Activated CD8-positive, alpha-beta memory T cell treated with anti-CD3 and anti-CD28 coated beads, Interleukin-2, amount 50 U/mL, for 1 hour (primary cell): ENCODE measurements around the gene ATG7.
"Not testable (repeated sequence)": the region's sequence is repeated elsewhere in the genome, so short reads cannot be mapped to it uniquely, and the experiment has no call there.

Experiments used
- DNase-seq: peaks from one replicate; pipeline ENCODE4 v3.0.0-alpha.2; 2020; ENCODE audit errors: extremely low read depth

The ATG7 gene

DNA sequence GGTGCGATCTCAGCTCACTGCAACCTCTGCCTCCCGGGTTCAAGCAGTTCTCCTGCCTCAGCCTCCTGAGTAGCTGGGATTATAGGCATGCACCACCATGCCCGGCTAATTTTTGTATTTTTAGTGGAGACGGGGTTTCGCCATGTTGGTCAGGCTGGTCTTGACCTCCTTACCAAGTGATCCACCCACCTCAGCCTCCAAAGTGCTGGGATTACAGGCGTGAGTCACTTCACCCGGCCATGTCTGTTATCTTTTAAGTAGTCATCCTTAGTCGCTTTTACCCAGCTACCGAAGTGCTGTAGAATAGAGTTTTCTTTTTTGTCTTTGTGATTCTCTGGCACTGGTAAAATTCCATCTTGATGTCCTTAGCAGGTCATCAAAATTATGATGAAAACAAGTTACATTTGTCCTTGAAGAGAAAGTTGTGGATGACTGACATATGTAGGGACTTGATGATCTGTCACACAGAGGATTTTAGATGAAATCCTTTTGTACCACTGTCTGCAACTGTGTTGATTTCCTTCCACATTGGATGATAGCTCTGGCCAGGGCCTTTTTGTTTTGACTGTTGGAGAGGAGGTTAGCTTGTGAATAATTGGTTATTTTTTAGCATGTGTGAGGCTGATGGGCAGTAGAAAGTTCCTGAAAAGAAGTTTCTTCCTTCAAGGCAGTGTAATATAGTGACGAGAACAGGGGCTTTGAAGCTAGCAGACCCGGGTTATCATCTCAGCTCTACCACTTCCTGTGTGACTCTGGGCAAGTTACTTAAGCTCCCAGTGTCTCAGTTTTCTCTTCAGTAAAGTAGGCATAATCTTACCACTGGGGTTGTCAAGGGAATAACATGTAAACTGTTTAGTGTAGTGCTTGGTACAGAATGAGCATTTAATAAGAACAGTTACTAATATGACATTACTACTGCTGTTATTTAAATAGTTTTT, 18.8 kb downstream of the ATG7 start:
- peak; percentile 25 for DNase-seq

DNA sequence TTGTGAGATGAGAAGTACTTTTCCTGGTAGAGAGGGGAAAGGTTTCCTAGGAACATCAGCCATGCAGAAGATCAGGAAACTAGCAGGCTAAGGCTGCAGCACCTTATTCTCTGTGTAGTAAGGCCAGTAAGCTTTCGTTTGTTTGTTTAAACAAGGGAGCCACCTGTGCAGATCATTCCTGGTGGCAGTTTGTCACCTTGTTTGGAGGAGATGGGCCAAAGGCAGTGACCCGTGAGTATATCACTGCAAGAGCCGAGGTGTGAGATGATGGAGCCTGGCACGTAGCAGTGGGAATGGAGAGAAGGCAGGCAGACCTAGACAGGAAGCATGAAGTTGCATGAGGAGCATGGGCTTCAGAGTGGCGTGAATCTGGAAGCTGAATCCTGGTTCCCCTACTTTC, 19.6 kb downstream of the ATG7 start:
- no peak for DNase-seq

DNA sequence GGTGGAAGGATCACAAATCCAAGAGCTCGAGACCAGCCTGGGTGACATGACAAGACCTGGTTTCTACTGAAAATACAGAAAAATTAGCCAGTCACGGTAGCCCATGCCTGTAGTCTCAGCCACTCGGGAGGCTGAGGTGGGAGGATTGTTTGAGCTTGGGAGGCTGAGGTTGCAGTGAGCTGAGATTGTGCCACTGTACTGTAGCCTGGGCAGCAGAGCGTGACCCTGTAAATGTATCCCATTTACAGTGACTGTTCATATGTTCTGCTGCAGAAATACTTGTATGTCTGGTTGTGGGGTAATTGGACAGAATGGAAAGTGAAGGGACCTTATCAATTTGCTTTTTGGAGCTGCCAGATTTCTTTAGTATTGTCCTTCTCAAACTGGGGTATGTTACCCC, 24.9 kb downstream of the ATG7 start:
- DNase-seq, result no peak

DNA sequence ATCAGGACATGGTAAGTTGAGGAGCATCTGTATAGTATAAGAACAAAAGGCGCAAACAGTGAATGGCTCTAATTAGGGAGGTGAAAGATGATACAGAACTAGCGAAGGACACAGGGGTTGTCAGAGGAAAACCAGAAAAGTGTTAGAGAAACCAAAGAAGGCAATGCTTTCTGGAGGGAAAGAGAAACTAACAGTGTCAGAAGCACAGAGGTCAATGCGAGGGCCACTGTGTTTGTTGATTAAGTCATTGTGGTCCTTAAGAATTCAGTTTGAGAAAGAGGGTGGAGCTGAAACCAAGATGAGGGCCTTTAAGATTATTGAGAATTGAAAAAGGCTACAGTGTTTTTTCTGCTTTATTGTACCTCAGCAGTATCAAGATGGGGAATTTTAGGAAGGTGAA, 28.8 kb downstream of the ATG7 start:
- no peak for DNase-seq

GRCh38 chr3:11302444-11302843, 30.2 kb downstream of the ATG7 start:
- no peak for DNase-seq

- DNase-seq, result no peak
Measured at GRCh38 chr3:11304175-11304574, 32.0 kb downstream of the ATG7 start.

DNA sequence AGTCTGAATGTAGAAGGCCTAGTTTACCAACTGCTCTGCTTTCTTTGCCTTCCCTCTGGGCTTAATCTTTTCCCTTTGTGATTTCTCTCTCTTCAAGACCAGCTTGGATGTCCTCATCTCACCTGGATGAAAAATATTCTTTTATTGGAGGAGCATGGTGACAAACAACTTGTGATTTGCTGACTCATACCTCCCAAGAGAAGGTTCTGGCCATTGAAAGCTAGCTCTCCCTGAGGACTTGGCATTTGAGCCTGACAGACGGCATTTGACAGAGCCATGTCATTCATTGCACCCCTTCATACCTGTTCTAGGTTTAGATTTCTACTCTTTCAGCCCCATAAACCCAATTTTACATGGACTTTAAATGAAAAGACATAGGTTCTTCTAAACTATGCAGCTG, 33.3 kb downstream of the ATG7 start:
- DNase-seq, result no peak

- DNase-seq, result peak; percentile 10
Measured at GRCh38 chr3:11306817-11307589, 34.8 kb downstream of the ATG7 start.

DNA sequence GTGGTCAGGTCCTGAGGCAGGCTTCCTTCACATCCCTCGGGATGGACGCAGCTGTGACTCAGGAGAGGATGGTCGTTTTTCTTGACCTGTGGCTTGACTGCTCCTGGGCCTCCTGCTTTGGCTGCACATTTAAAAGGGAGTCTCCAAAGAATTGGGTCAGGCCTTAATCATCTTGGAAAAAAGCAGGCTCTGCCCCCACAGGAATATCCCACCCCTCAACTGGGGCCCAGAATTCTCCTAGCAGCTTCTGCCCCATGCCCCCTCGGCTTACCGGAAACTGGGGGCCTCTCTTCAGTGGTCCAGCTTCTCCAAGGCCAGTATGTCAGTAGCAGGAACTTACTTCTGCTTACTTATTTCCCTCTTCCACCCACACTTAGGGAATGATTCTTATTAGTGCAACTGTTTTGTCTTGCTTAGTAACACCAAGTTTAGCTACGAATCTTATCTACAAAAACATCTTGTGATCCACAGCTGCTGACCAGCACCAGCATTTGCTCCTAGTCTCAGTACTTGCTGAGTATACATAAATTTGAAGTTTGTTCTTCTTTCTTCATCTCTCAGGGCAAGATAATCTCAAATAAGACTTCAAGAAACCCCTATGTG, 35.7 kb downstream of the ATG7 start:
- DNase-seq, result no peak

GRCh38 chr3:11310258-11310657, 38.1 kb downstream of the ATG7 start:
- DNase-seq, result no peak

GRCh38 chr3:11312166-11312565, 40.0 kb downstream of the ATG7 start:
- DNase-seq, result no peak

DNA sequence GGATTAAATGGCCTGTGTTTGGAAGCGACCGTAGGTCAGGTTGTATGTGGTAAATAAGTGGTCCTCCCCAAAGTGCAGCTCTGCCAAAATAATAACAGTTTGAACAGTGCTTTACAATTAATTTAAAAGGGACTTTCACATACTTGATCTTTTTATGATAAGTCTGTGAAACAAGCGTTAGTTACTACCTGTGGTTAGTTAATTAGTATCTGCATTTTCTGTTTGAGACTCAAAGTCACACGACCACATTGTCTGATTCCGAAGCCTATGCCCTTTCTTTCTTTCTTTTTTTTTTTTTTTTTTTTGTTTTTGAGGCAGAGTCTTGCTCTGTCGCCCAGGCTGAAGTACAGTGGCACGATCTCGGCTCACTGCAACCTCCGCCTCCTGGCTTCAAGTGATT, 45.1 kb downstream of the ATG7 start:
- DNase-seq, result no peak

GRCh38 chr3:11322931-11323330, 50.7 kb downstream of the ATG7 start:
- no peak for DNase-seq

DNA sequence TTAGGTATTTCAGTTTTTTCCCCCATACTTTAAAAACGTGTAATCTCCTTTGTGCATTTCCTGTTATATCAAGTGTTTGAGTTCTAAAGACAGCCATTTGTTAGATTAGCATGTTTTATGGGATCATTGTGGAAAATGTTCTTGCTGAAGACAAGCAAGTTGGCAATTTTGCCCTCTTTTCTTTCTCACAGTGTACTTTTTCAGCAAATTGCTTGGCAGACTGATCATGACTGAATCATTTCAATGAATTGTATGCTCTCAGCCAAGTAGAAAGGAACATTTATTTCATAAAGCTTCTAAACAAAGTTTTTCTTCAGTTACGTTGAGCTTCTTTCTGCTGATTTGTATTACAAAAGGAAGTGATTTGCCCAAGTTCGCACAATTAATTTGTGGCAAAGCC, 51.6 kb downstream of the ATG7 start:
- DNase-seq, result no peak

GRCh38 chr3:11327619-11328018, 55.4 kb downstream of the ATG7 start:
- no peak for DNase-seq

DNA sequence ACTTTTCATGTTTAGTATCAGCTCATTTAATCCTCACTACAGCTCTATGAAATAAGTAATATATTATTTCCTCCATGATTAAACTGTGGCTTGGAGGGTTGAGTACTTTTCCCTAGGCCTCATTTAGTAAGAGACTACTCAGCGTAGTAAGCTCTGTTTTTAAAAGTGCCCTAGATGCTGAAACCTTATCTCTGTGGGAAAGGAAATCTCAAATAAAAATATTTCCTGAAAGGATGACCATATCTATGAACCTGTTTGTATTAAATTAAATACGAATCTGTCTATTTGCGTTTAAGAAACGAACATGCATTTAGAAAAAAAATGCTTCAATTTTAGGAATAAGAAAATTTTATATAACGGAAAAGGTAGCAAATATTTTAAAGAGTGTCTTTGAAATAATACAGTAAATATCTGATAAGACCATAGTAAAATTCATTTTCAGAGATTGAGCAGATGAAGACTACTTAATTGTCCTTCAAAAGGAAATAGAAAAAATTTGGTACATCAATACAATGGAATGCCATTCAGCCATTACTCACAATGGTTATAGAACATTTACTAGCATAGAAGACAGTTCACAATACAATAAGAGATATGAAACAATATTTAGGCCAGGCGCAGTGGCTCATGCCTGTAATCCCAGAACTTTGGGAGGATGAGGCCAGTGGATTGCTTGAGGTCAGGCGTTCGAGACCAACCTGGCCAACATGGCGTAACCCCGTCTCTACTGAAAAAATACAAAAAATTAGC, 56.2 kb downstream of the ATG7 start:
- no peak for DNase-seq

- no peak for DNase-seq
Measured at GRCh38 chr3:11329777-11330176, 57.6 kb downstream of the ATG7 start.

DNA sequence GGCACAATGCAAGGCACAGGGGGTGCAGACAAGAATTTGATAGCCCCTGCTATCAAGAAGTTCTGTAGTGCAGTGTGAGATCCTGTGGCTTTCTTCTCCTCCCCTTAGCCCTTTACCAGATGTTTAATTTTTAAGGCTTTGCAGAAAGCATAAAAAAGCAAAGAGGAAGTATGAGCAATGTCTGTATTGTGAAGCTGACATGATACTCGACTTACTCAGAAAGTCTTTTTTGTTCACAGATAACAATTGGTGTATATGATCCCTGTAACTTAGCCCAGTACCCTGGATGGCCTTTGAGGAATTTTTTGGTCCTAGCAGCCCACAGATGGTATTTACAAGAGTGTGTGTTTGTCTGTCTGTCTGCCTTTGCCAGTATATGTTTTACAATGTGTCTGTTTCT, 58.9 kb downstream of the ATG7 start:
- DNase-seq, result no peak

- DNase-seq, result peak; percentile 10
Measured at GRCh38 chr3:11335056-11335608, 62.9 kb downstream of the ATG7 start.

DNA sequence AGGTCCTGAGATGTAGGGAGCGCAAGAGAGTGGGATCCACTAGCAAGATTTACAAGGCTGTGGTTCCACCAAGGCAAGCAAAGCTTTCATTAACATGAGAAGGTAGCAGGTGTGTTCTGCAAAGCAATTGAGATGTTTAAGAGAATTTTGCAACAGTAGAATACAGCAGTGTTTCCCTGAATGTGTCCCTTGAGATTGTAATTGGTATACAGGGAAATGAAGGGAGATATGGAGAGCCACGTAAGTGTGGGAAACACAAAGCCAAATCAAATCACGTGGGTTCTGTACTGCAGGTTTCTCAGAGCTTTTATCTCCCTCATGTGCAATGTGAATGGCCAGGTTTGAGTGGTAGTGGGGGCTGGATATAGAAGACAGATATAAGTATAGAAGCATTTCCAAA, 67.3 kb downstream of the ATG7 start:
- no peak for DNase-seq

DNA sequence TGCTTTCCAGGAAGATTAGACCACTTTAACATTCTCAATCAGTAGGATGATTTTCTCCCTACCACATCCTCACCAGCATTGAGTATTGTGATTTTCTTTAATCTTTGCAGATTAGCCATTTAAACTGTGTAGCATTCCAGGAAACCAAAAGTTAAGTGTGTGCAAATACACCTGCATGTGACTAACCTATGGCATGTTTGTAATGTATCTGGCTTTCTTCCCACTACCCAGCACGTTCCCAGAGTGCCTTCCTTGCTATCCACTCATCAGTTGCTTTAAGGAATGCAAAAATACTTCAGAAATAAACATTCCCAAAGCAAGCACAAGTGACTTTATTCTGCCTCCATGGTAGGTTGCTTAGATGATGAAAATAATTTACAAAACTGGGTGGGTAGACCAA, 74.2 kb downstream of the ATG7 start:
- DNase-seq, result no peak

GRCh38 chr3:11348877-11349276, 76.7 kb downstream of the ATG7 start:
- not testable (repeated sequence) for DNase-seq
